ENCODE measurements around the gene RBM33. TPM values are rescaled to one million over a fixed set of nuclear protein-coding genes. Genes with fewer than 3 reads are reported as not detected.

RBM33 gene
- polyA plus RNA-seq, 1 experiment, result 5.0 TPM

GRCh38 chr7:155755026-155755425, 110.6 kb downstream of the RBM33 start:
- Histone ChIP-seq H3K36me3 (ENCODE audit: control insufficient read depth, insufficient read depth, low read length) (peaks cover 2% of the 10 kb centered on the region; the same call in 1 of the 2 replicates), H3K4me3 (ENCODE audit: low read depth, low read length) (no peak overlapping the region), H3K27me3 (ENCODE audit: control insufficient read depth, insufficient read depth, low read length) (no peaks in the 10 kb centered on the region)
- no peak for TF ChIP-seq CTCF (IDR thresholded peaks at IDR 0.05; ENCODE audit: insufficient read depth, low read depth, low read length)
- ChIA-PET POLR2A (no interaction called here), CTCF (interaction anchor here (1.2 to 2.2 kb wide), 2 partner anchors 12 to 156 kb away, joined by 3 to 9 read pairs; no protein-coding TSS in a partner anchor)
- DNase-seq (ENCODE audit: low read depth), result no peak

- DNase-seq (ENCODE audit: low read depth), result no peak
- CTCF ChIA-PET, result no interaction called here
- Histone ChIP-seq H3K27me3 (ENCODE audit: control insufficient read depth, insufficient read depth, low read length) (no peaks in the 10 kb centered on the region), H3K4me3 (ENCODE audit: low read depth, low read length) (no peak overlapping the region), H3K36me3 (ENCODE audit: control insufficient read depth, insufficient read depth, low read length) (peaks cover 2% of the 10 kb centered on the region; the same call in 1 of the 2 replicates)
- no peak for TF ChIP-seq CTCF (IDR thresholded peaks at IDR 0.05; ENCODE audit: insufficient read depth, low read depth, low read length)
- POLR2A ChIA-PET, result no interaction called here
Measured at GRCh38 chr7:155756322-155756721, 111.9 kb downstream of the RBM33 start.

DNA sequence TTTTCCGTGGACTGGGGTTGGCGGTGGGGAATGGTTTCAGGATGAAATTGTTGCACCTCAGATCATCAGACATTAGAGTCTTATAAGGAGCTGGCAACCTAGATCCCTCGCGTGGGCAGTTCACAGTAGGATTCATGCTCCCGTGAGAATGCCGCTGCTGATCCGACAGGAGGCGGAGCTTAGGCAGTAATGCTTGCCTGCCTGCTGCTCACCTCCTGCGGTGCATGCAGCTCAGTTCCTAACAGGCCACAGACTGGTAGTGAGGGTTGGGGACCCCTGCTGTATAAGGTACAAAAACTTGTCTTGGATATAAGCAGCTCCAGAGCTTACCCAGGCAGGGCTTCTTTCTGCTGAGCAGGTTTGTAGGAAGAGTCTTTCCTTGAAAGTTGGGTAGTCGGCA, 113.9 kb downstream of the RBM33 start:
- DNase-seq (ENCODE audit: low read depth), result no peak
- POLR2A ChIA-PET, result no interaction called here
- CTCF ChIA-PET, result interaction anchor here (1.1 to 1.5 kb wide), 3 partner anchors 9 to 159 kb away, joined by 3 to 7 read pairs (median 4); no protein-coding TSS in a partner anchor
- peaks cover 2% of the 10 kb centered on the region; the same call in 1 of the 2 replicates for H3K36me3 ChIP-seq (ENCODE audit: control insufficient read depth, insufficient read depth, low read length)
- no peak for TF ChIP-seq CTCF (IDR thresholded peaks at IDR 0.05; ENCODE audit: insufficient read depth, low read depth, low read length)
- H3K4me3 ChIP-seq (ENCODE audit: low read depth, low read length), result no peak overlapping the region
- H3K27me3 ChIP-seq (ENCODE audit: control insufficient read depth, insufficient read depth, low read length), result no peaks in the 10 kb centered on the region

DNA sequence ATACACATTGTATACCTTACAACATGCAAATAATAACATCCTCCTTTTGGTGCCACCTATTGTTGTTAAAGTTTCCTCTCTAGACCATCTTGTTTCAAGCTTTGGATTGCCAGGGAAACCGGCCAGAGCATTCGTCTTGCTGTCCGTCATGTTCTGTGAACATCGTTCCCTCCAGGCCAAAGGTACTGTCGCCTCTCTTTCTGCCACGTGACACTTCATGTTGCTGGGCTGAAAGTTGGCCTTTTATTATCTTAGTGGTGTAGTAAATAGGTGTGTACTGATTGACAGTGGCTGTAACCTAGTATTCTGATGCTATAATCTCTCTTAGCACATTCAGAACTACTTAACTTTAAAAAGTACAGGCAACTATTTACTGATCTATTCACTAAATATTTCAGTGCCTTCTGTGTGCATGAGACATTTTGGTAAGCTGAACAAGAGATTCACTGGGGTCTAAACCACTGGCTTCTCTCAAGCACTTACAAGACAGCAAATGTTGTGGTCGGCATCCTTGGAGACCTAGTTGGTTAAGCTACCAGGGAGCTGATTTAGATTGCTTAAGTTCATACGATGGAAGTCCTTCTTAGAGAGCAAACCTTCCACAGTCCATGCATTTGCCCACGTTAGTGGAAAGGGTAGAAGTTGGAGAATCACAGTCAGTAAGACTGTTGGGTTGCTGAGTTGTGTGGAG, 115.4 kb downstream of the RBM33 start:
- TF ChIP-seq CTCF (IDR thresholded peaks at IDR 0.05; ENCODE audit: insufficient read depth, low read depth, low read length), result no peak
- POLR2A ChIA-PET, result no interaction called here
- CTCF ChIA-PET, result interaction anchor here (0.6 to 0.7 kb wide), 2 partner anchors 10 to 19 kb away, joined by 4 read pairs; no protein-coding TSS in a partner anchor

DNA sequence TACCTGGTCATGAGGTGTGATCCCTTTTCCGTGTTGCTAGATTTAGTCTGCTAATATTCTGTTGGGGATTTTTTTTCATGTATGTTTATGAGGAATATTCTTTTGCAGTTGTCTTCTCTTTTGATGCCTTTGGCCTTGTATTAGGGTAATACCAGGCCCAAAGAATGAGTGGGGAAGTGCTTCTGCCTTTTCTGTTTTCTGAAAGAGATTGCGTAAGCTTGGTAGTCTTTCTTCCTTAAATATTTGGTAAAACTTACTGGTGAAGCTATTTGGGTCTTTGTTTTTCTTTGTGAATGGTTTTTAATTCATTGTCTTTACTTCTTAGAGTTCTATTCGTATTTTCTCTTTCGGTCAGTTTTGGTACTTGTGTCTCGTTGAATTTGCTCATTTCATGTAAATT, 116.7 kb downstream of the RBM33 start:
- no peaks in the 10 kb centered on the region for H3K27me3 ChIP-seq (ENCODE audit: control insufficient read depth, insufficient read depth, low read length)
- no peak for TF ChIP-seq CTCF (IDR thresholded peaks at IDR 0.05; ENCODE audit: insufficient read depth, low read depth, low read length)
- ChIA-PET CTCF (interaction anchor here (1.2 to 2.2 kb wide), 2 partner anchors 162 to 833 kb away, joined by 3 to 11 read pairs; no protein-coding TSS in a partner anchor), POLR2A (no interaction called here)
- no peak for DNase-seq (ENCODE audit: low read depth)
- H3K4me3 ChIP-seq (ENCODE audit: low read depth, low read length), result no peak overlapping the region
- H3K36me3 ChIP-seq (ENCODE audit: control insufficient read depth, insufficient read depth, low read length), result peaks cover 11% of the 10 kb centered on the region

More for the DNA sequence above, 115.4 kb downstream of the RBM33 start:
- Histone ChIP-seq H3K27me3 (ENCODE audit: control insufficient read depth, insufficient read depth, low read length) (no peaks in the 10 kb centered on the region), H3K36me3 (ENCODE audit: control insufficient read depth, insufficient read depth, low read length) (peaks cover 8% of the 10 kb centered on the region), H3K4me3 (ENCODE audit: low read depth, low read length) (no peak overlapping the region)
- no peak for DNase-seq (ENCODE audit: low read depth)
